Upper lobe of right lung (tissue), 1 donor: Measurements from ENCODE around the gene CHCHD3. TPM values are rescaled to one million over a fixed set of nuclear protein-coding genes. Genes with fewer than 3 reads are reported as not detected.

Source experiments
- ATAC-seq: fragments of 200-7000 bp; cut with Tn5 transposase; one replicate; pipeline ENCODE4 v1.9.1; 2020; ENCODE audit warnings: mild to moderate bottlenecking, moderate library complexity
- DNase-seq: peaks from one replicate; pipeline ENCODE4 v3.0.0-alpha.2; 2020
- H3K27ac ChIP-seq: fragments of 200-600 bp; one replicate; pipeline ENCODE4 v1.8.0; 2022
- H3K27me3 ChIP-seq: fragments of 200-600 bp; one replicate; pipeline ENCODE4 v1.8.0; 2022; ENCODE audit warnings: mild to moderate bottlenecking
- H3K36me3 ChIP-seq: fragments of 200-600 bp; one replicate; pipeline ENCODE4 v1.8.0; 2022
- H3K4me1 ChIP-seq: fragments of 200-600 bp; one replicate; pipeline ENCODE4 v1.8.0; 2022
- H3K4me3 ChIP-seq: fragments of 200-600 bp; one replicate; pipeline ENCODE4 v1.8.0; 2022; ENCODE audit warnings: mild to moderate bottlenecking
- H3K9me3 ChIP-seq: fragments of 200-600 bp; one replicate; pipeline ENCODE4 v1.8.0; 2022
- CTCF ChIP-seq: fragments of 200-600 bp; IDR thresholded peaks from one replicate; pipeline ENCODE4 v1.8.0; 2022; ENCODE audit warnings: antibody characterized with exemption
- intact Hi-C: fragments of 100-400 bp; cut with DNase I; formaldehyde crosslinking; loops from one replicate; pipeline ENCODE4 v1.11.0; 2022
- total RNA-seq: library from RNA; stranded (reverse); fragmentation: NEBNext Ultra II Directional; extraction: Animal tissue kit (Norgen Biotek cat#: 25700); gene quantifications from one replicate; pipeline ENCODE4 v1.2.1, GENCODE V29; 2021
- donor health status: DM: no; HTN: yes; CAD: no; lungs with severe emphysema.

Gene CHCHD3
- total RNA-seq, 1 donor from 2014 or later: 43.0 TPM

GRCh38 chr7:133079296-133079695 lies 2.6 kb downstream of the CHCHD3 start:
- Histone ChIP-seq H3K4me3 (no peak overlapping the region), H3K9me3 (no peaks in the 10 kb centered on the region), H3K4me1 (peaks cover 4% of the 10 kb centered on the region), H3K27me3 (no peaks in the 10 kb centered on the region), H3K27ac (no peak overlapping the region), H3K36me3 (no peaks in the 10 kb centered on the region)
- no peak for ATAC-seq
- DNase-seq: no peak
- intact Hi-C loops: no loop called here
- no peak for TF ChIP-seq CTCF

DNA sequence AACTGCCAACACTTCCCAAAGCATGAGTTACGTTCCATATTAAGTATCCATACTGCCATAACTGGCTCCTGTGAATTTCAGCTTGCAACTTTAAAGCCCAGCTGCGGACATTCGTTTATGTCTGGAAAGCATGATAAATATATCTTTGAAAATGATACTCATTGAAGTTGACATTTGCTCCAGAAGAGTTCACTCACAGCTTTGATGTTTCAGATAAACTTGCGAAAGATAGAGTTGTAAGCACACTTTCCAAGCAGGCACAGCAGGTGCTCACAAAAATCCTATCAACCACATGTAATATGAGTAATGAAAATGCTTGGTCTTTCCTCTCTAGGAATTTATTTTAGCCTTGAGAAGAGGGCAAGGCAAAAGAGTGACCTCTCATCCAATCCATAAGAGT lies 4.5 kb downstream of the CHCHD3 start:
- Histone ChIP-seq H3K4me1 (peaks cover 4% of the 10 kb centered on the region), H3K27me3 (no peaks in the 10 kb centered on the region), H3K4me3 (no peak overlapping the region), H3K27ac (no peak overlapping the region), H3K36me3 (no peaks in the 10 kb centered on the region), H3K9me3 (no peaks in the 10 kb centered on the region)
- intact Hi-C loops: no loop called here
- no peak for DNase-seq
- TF ChIP-seq CTCF: no peak
- ATAC-seq: no peak

- DNase-seq (no peak), ATAC-seq (no peak)
- Histone ChIP-seq H3K27me3 (no peaks in the 10 kb centered on the region), H3K4me1 (peaks cover 4% of the 10 kb centered on the region), H3K4me3 (no peak overlapping the region), H3K27ac (no peak overlapping the region), H3K36me3 (no peaks in the 10 kb centered on the region), H3K9me3 (no peaks in the 10 kb centered on the region)
- intact Hi-C loops: no loop called here
- TF ChIP-seq CTCF: no peak
Observed at GRCh38 chr7:133076142-133076541, 5.7 kb downstream of the CHCHD3 start.

DNA sequence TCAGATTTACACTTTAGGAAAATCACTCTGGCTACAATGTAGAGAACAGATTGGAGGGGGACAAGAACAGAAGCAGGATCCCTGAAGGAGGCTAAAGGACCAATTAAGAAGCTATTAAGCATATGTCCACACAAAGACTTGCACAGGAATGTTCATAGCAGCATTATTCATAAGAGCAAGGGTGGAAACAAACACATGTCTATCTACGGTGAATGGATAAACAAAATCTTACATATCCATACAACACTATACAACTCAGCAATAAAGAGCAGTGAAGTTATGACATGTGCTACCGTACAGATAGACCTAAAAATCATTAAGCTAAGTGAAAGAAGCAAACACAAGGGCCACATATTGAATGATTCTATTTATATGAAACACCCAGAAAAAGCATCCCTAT lies 10.4 kb downstream of the CHCHD3 start:
- no peak overlapping the region for H3K4me3 ChIP-seq
- DNase-seq: no peak
- H3K36me3 ChIP-seq: peaks cover 25% of the 10 kb centered on the region
- H3K4me1 ChIP-seq: no peaks in the 10 kb centered on the region
- intact Hi-C loops: no loop called here
- no peaks in the 10 kb centered on the region for H3K27me3 ChIP-seq
- ATAC-seq: no peak
- no peaks in the 10 kb centered on the region for H3K9me3 ChIP-seq
- no peak for TF ChIP-seq CTCF
- no peak overlapping the region for H3K27ac ChIP-seq

DNA sequence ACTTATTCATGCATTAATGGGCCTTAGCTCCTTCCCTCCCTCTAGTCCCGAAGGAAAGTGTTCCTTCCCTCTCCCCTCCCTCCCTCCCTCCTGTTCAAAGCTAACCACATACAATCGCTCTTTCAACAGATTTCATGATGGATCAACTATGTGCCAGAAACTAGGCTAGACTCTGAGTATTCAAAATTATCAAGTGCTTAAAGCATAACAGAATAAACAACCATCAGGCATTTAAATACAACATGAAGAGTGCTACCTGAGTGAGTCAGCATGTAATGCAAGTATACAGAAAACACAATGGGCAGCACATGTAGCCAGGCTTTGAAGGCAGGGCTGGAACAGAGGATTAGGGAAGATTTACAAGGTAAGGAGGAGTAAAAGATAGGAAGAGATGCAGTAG lies 11.3 kb downstream of the CHCHD3 start:
- intact Hi-C loops: no loop called here
- H3K36me3 ChIP-seq: peaks cover 25% of the 10 kb centered on the region
- H3K9me3 ChIP-seq: no peaks in the 10 kb centered on the region
- H3K27ac ChIP-seq: no peak overlapping the region
- DNase-seq (no peak), ATAC-seq (peak; percentile 67)
- H3K4me3 ChIP-seq: no peak overlapping the region
- no peaks in the 10 kb centered on the region for H3K27me3 ChIP-seq
- TF ChIP-seq CTCF: no peak
- H3K4me1 ChIP-seq: no peaks in the 10 kb centered on the region

- Histone ChIP-seq H3K36me3 (peaks cover 25% of the 10 kb centered on the region), H3K9me3 (no peaks in the 10 kb centered on the region), H3K4me1 (no peaks in the 10 kb centered on the region), H3K4me3 (no peak overlapping the region), H3K27me3 (no peaks in the 10 kb centered on the region), H3K27ac (no peak overlapping the region)
- DNase-seq (no peak), ATAC-seq (no peak)
- intact Hi-C loops: no loop called here
- no peak for TF ChIP-seq CTCF
Observed at GRCh38 chr7:133065301-133065700, 16.6 kb downstream of the CHCHD3 start.
